SHP77 (cell line): ENCODE measurements around the gene NDRG4.
A peak's percentile ranks its signal among the peaks of the same experiment; 100 is the strongest.

Source experiments
- DNase-seq, 2 experiments: peaks; one replicate each; lab custom pipeline; 2025; lab: John Stamatoyannopoulos, UW

Gene NDRG4

GRCh38 chr16:58499615-58500351 lies at the start of gene NDRG4:
Gene NDRG4, plus strand, starts transcription at chr16:58500143. Its CDS starts 106 bp downstream, at chr16:58500249.
- DNase-seq = peak; percentile 94 to 96

- DNase-seq = no peak
These were observed 49.4 kb upstream of the NDRG4 start for GRCh38 chr16:58450590-58450989.

- DNase-seq = no peak
These were observed 48.7 kb upstream of the NDRG4 start for GRCh38 chr16:58451265-58451689.

- no peak for DNase-seq
These were observed 48.0 kb upstream of the NDRG4 start for GRCh38 chr16:58451945-58452401.

GRCh38 chr16:58452640-58453039 lies 47.3 kb upstream of the NDRG4 start:
- no peak for DNase-seq

- DNase-seq = no peak
These were observed 45.8 kb upstream of the NDRG4 start for GRCh38 chr16:58454178-58454577.

GRCh38 chr16:58454856-58455255 lies 45.1 kb upstream of the NDRG4 start:
- DNase-seq = no peak

GRCh38 chr16:58455750-58456149 lies 44.2 kb upstream of the NDRG4 start:
- no peak for DNase-seq

- no peak for DNase-seq
These were observed 43.8 kb upstream of the NDRG4 start for GRCh38 chr16:58456193-58456592.

- no peak for DNase-seq
These were observed 41.2 kb upstream of the NDRG4 start for GRCh38 chr16:58458606-58459343.

- no peak for DNase-seq
These were observed 40.4 kb upstream of the NDRG4 start for GRCh38 chr16:58459344-58460218.

GRCh38 chr16:58460219-58460610 lies 39.7 kb upstream of the NDRG4 start:
- DNase-seq = no peak

GRCh38 chr16:58461056-58461455 lies 38.9 kb upstream of the NDRG4 start:
- no peak for DNase-seq

- no peak for DNase-seq
These were observed 38.3 kb upstream of the NDRG4 start for GRCh38 chr16:58461640-58462039.

GRCh38 chr16:58462089-58462488 lies 37.9 kb upstream of the NDRG4 start:
- DNase-seq = no peak

GRCh38 chr16:58462499-58462996 lies 37.4 kb upstream of the NDRG4 start:
- no peak for DNase-seq

GRCh38 chr16:58462997-58463941 lies 36.7 kb upstream of the NDRG4 start:
- no peak for DNase-seq

- no peak for DNase-seq
These were observed 35.7 kb upstream of the NDRG4 start for GRCh38 chr16:58464047-58464915.

- DNase-seq = no peak
These were observed 34.8 kb upstream of the NDRG4 start for GRCh38 chr16:58464916-58465731.
